BLaER1 (cell line): Measurements from ENCODE around the gene TECR.
A peak's percentile ranks its signal among the peaks of the same experiment; 100 is the strongest.
"Not testable (repeated sequence)": the region's sequence is repeated elsewhere in the genome, so short reads cannot be mapped to it uniquely, and the experiment has no call there.

Experiments used
- H3K27ac ChIP-seq: shearing (Covaris generic); formaldehyde crosslinking; 2 replicates; pipeline ENCODE4 v1.8.1; 2022
- H3K27me3 ChIP-seq: shearing (Covaris generic); formaldehyde crosslinking; 2 replicates; pipeline ENCODE4 v1.8.1; 2022
- H3K36me3 ChIP-seq: shearing (Covaris generic); formaldehyde crosslinking; 2 replicates; pipeline ENCODE4 v1.8.1; 2022
- H3K4me1 ChIP-seq: shearing (Covaris generic); formaldehyde crosslinking; 2 replicates; pipeline ENCODE4 v1.8.1; 2022
- H3K4me2 ChIP-seq: shearing (Covaris generic); formaldehyde crosslinking; 2 replicates; pipeline ENCODE4 v1.8.1; 2022
- H3K4me3 ChIP-seq: shearing (Covaris generic); formaldehyde crosslinking; 2 replicates; pipeline ENCODE4 v1.8.1; 2022
- H3K9ac ChIP-seq: shearing (Covaris generic); formaldehyde crosslinking; 2 replicates; pipeline ENCODE4 v1.8.1; 2022
- H3K9me3 ChIP-seq: shearing (Covaris generic); formaldehyde crosslinking; 2 replicates; pipeline ENCODE4 v1.8.1; 2022
- H4K20me1 ChIP-seq: shearing (Covaris generic); formaldehyde crosslinking; 2 replicates; pipeline ENCODE4 v1.8.1; 2022
- Cebpa-rat ChIP-seq: shearing (Covaris generic); IDR thresholded peaks from 2 replicates; pipeline ENCODE4 v1.8.1; 2022

TECR gene

GRCh38 chr19:14558370-14559066 lies 29.1 kb downstream of the TECR start:
- Histone ChIP-seq H3K4me2 (peak overlapping the region; percentile 86), H4K20me1 (peaks cover 92% of the 10 kb centered on the region), H3K9me3 (no peaks in the 10 kb centered on the region), H3K27me3 (no peaks in the 10 kb centered on the region), H3K9ac (peak overlapping the region; percentile 62), H3K27ac (peak overlapping the region; percentile 71), H3K4me3 (no peak overlapping the region), H3K4me1 (peaks cover 99% of the 10 kb centered on the region), H3K36me3 (peaks cover 16% of the 10 kb centered on the region)
- TF ChIP-seq Cebpa-rat = no peak

- H3K4me1 ChIP-seq = peaks cover 97% of the 10 kb centered on the region
- H3K9ac ChIP-seq = peak overlapping the region; percentile 74
- H3K27ac ChIP-seq = peak overlapping the region; percentile 87
Measured at GRCh38 chr19:14559916-14560775, 30.8 kb downstream of the TECR start.

GRCh38 chr19:14560776-14561108 lies 31.3 kb downstream of the TECR start:
- Histone ChIP-seq H3K9me3 (no peaks in the 10 kb centered on the region), H3K4me2 (peak overlapping the region; percentile 86), H3K27ac (peak overlapping the region; percentile 87), H3K9ac (peak overlapping the region; percentile 74), H4K20me1 (peaks cover 90% of the 10 kb centered on the region), H3K36me3 (peaks cover 22% of the 10 kb centered on the region), H3K4me3 (peak overlapping the region; percentile 59), H3K4me1 (peaks cover 97% of the 10 kb centered on the region), H3K27me3 (no peaks in the 10 kb centered on the region)
- TF ChIP-seq Cebpa-rat = no peak

More at GRCh38 chr19:14559916-14560775, 30.8 kb downstream of the TECR start:
- peak overlapping the region; percentile 59 for H3K4me3 ChIP-seq
- no peaks in the 10 kb centered on the region for H3K9me3 ChIP-seq
- no peaks in the 10 kb centered on the region for H3K27me3 ChIP-seq
- peaks cover 17% of the 10 kb centered on the region for H3K36me3 ChIP-seq
- H4K20me1 ChIP-seq = peaks cover 88% of the 10 kb centered on the region
- TF ChIP-seq Cebpa-rat = no peak
- peak overlapping the region; percentile 86 for H3K4me2 ChIP-seq

- Histone ChIP-seq H3K36me3 (peaks cover 22% of the 10 kb centered on the region), H4K20me1 (peaks cover 90% of the 10 kb centered on the region), H3K27ac (peak overlapping the region; percentile 87)
Measured at GRCh38 chr19:14561249-14561648, 31.9 kb downstream of the TECR start.

GRCh38 chr19:14561847-14562351 lies 32.5 kb downstream of the TECR start:
- H3K4me3 ChIP-seq = peak overlapping the region; percentile 59
- H3K36me3 ChIP-seq = peaks cover 22% of the 10 kb centered on the region
- no peak for TF ChIP-seq Cebpa-rat
- H3K27me3 ChIP-seq = no peaks in the 10 kb centered on the region
- peak overlapping the region; percentile 86 for H3K4me2 ChIP-seq
- H3K27ac ChIP-seq = peak overlapping the region; percentile 87
- H3K9me3 ChIP-seq = no peaks in the 10 kb centered on the region
- peak overlapping the region; percentile 74 for H3K9ac ChIP-seq
- peaks cover 87% of the 10 kb centered on the region for H4K20me1 ChIP-seq
- peaks cover 94% of the 10 kb centered on the region for H3K4me1 ChIP-seq

More at GRCh38 chr19:14561249-14561648, 31.9 kb downstream of the TECR start:
- no peak for TF ChIP-seq Cebpa-rat
- no peaks in the 10 kb centered on the region for H3K27me3 ChIP-seq
- H3K9me3 ChIP-seq = no peaks in the 10 kb centered on the region
- peak overlapping the region; percentile 86 for H3K4me2 ChIP-seq
- H3K4me1 ChIP-seq = peaks cover 97% of the 10 kb centered on the region
- H3K9ac ChIP-seq = peak overlapping the region; percentile 74
- peak overlapping the region; percentile 59 for H3K4me3 ChIP-seq

GRCh38 chr19:14562660-14563589 lies 33.5 kb downstream of the TECR start:
- H3K27ac ChIP-seq = peak overlapping the region; percentile 87
- peak overlapping the region; percentile 74 for H3K9ac ChIP-seq

GRCh38 chr19:14563590-14563926 lies 34.2 kb downstream of the TECR start:
- peak overlapping the region; percentile 87 for H3K27ac ChIP-seq
- no peak for TF ChIP-seq Cebpa-rat
- H3K4me1 ChIP-seq = peaks cover 94% of the 10 kb centered on the region

More at GRCh38 chr19:14562660-14563589, 33.5 kb downstream of the TECR start:
- Histone ChIP-seq H3K4me2 (peak overlapping the region; percentile 86), H4K20me1 (peaks cover 89% of the 10 kb centered on the region), H3K27me3 (no peaks in the 10 kb centered on the region), H3K9me3 (no peaks in the 10 kb centered on the region), H3K4me3 (peak overlapping the region; percentile 59), H3K4me1 (peaks cover 94% of the 10 kb centered on the region), H3K36me3 (peaks cover 18% of the 10 kb centered on the region)
- TF ChIP-seq Cebpa-rat = no peak

GRCh38 chr19:14563989-14564651 lies 34.7 kb downstream of the TECR start:
- peak overlapping the region; percentile 95 for H3K4me2 ChIP-seq
- H3K36me3 ChIP-seq = peaks cover 28% of the 10 kb centered on the region
- peak overlapping the region; percentile 87 for H3K27ac ChIP-seq
- no peaks in the 10 kb centered on the region for H3K27me3 ChIP-seq
- H4K20me1 ChIP-seq = peaks cover 89% of the 10 kb centered on the region
- peaks cover 94% of the 10 kb centered on the region for H3K4me1 ChIP-seq
- no peak overlapping the region for H3K4me3 ChIP-seq
- H3K9me3 ChIP-seq = no peaks in the 10 kb centered on the region
- H3K9ac ChIP-seq = no peak overlapping the region
- peak; percentile 63; the same call in 1 of the 2 replicates for TF ChIP-seq Cebpa-rat

More at GRCh38 chr19:14563590-14563926, 34.2 kb downstream of the TECR start:
- H3K9me3 ChIP-seq = no peaks in the 10 kb centered on the region
- H3K36me3 ChIP-seq = peaks cover 23% of the 10 kb centered on the region
- H3K27me3 ChIP-seq = no peaks in the 10 kb centered on the region
- H3K4me2 ChIP-seq = peak overlapping the region; percentile 86
- peaks cover 89% of the 10 kb centered on the region for H4K20me1 ChIP-seq
- no peak overlapping the region for H3K4me3 ChIP-seq
- 0 out of 2 replicates have a peak overlapping the region, but pooled peaks have one; percentile 74 for H3K9ac ChIP-seq

- H3K4me1 ChIP-seq = peaks cover 94% of the 10 kb centered on the region
- peaks cover 91% of the 10 kb centered on the region for H4K20me1 ChIP-seq
- H3K4me3 ChIP-seq = peak overlapping the region; percentile 55
- peak overlapping the region; percentile 65 for H3K9ac ChIP-seq
- peak overlapping the region; percentile 95 for H3K4me2 ChIP-seq
- peak overlapping the region; percentile 89 for H3K27ac ChIP-seq
- H3K27me3 ChIP-seq, H3K9me3 ChIP-seq: not testable (repeated sequence)
- H3K36me3 ChIP-seq = peaks cover 34% of the 10 kb centered on the region
Measured at GRCh38 chr19:14564652-14565297, 35.4 kb downstream of the TECR start.
